NCI-H524 treated with DMSO at 0.1 percent for 48 hours (cell line): ENCODE data around the gene PSG4.
"Not testable (repeated sequence)": the region's sequence is repeated elsewhere in the genome, so short reads cannot be mapped to it uniquely, and the experiment has no call there.

Source experiments
- DNase-seq: peaks from one replicate; lab custom pipeline; 2025; lab: John Stamatoyannopoulos, UW

The PSG4 gene

GRCh38 chr19:43198686-43199419, 6.6 kb downstream of the PSG4 start:
- DNase-seq: not testable (repeated sequence)

- DNase-seq: not testable (repeated sequence)
Observed at GRCh38 chr19:43197666-43198397, 7.6 kb downstream of the PSG4 start.

DNA sequence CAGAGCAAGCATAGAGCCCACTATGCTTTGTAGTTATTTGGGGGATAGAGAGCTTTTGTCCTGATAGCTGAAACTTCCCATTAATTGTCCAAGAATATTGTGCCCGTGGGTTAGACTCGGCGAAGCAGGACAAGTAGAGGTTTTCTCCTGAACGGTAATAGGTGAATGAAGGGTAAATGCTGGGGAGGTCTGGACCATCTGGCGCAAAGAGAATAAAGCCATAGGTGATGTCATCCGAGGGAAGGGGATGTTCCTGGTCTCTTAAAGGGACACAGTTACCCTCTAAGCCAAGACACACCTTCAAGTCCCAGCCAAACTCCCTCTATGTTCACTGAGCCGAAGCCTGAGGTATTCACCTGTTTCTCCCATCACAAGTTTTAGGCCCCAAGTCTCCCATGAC, 11.0 kb downstream of the PSG4 start:
- DNase-seq: not testable (repeated sequence)

GRCh38 chr19:43192381-43193155, 12.9 kb downstream of the PSG4 start:
- not testable (repeated sequence) for DNase-seq

- not testable (repeated sequence) for DNase-seq
Observed at GRCh38 chr19:43188092-43188491, 17.3 kb downstream of the PSG4 start.

- not testable (repeated sequence) for DNase-seq
Observed at GRCh38 chr19:43186311-43186935, 19.0 kb downstream of the PSG4 start, which contains the start of gene PSG5. TSS of gene PSG5 (minus strand) at chr19:43186536. CDS start at chr19:43186405, 131 bp downstream.

DNA sequence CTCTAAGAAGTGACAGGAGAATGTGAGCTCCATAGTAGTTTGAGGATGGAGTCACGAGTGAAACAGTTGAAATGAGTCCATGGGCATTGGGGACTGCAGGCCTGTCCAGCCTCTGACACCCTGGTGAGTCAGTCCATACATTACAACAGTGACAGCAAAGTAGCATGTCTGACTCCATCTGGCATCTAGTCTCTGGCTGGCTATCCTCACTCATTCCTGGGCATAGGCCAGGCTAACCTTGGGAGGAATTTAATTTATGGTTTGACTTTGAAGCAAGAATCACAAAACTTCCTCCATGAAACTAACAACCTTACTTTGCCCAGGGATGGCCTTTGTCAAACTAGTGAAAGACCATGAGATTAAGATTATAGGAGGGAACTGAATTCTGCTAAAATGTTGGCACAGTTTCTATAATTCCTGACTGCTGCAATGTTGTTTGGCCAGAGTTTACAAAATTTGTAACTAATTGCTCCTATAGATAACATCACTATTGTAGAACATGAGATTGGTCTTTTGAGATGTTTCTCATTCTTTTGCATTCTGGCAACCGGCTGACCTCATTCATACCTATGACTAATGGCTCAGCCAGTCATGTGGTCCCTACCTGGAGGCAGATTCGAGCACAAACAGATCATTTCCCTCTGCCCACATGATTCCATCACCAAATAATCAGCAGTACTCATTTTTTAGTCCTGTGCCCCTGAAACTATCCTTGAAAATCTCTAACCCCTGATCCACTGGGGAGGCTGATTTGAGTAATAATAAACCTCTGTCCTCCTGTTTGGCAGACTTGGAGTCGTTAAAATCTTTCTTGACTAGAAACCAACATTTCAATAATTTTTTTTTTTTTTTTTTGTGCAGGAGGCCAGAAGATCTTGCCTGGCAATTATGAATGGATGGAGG, 23.3 kb downstream of the PSG4 start:
- DNase-seq: not testable (repeated sequence)

- DNase-seq: not testable (repeated sequence)
Observed at GRCh38 chr19:43179569-43180147, 25.8 kb downstream of the PSG4 start.

DNA sequence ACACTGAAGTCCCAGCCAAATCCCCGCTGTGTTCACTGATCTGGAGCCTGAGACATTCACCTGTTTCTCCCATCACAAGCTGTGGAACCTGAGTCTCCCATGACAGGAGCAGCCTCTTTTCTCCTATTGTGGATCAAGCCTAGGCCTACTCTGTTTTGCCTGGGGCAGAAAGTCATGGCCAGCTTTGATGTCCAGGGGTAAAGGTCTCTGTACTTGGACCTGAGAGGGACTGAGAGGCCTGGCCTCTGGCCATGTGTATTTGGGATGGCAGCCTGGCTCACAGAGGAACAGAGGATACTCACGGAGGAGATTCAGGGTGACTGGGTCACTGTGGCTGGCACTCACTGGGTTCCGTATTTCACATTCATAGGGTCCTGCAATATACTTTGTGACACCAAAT, 26.9 kb downstream of the PSG4 start:
- not testable (repeated sequence) for DNase-seq

- not testable (repeated sequence) for DNase-seq
Observed at GRCh38 chr19:43165906-43166305, 39.5 kb downstream of the PSG4 start.

DNA sequence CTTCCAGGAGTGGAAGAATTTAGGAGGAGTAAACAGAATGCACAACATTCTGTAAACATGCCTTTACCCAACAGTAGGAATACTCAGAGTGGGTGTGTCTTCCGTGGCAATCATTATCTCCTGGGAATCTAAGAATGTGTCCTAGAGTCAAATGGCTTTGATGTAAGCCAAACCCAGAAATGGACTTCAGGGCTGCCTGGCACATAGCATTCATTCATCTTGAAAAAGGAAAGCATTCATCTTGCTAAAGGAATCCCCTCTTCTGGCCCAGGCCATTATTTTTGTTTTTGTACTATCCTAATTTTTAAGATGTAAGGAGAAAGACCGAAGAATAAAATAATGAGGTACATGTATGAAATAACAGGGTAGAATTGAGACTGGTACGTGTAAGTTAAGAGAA, 42.3 kb downstream of the PSG4 start:
- DNase-seq: not testable (repeated sequence)

DNA sequence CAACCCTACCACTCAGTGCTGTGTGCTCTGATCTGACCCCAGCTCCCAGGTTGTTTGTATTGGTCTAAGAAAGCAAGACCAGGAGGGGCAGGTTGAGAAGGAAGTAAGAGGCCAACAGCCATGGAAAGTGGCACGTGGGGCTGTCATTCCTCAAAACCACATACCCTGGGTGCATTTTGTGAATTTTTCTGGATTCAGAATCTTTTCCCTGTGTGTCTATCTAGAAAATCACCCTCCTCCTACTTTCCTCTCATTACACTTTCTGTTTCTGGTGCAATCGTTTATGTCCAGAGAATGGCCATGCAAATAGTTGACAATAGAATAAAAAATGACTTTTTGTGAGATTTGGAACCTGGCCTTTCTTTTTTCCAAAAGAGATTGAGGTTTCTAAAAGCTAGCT, 43.2 kb downstream of the PSG4 start:
- not testable (repeated sequence) for DNase-seq

- DNase-seq: no peak
Observed at GRCh38 chr19:43152214-43152613, 53.2 kb downstream of the PSG4 start.

DNA sequence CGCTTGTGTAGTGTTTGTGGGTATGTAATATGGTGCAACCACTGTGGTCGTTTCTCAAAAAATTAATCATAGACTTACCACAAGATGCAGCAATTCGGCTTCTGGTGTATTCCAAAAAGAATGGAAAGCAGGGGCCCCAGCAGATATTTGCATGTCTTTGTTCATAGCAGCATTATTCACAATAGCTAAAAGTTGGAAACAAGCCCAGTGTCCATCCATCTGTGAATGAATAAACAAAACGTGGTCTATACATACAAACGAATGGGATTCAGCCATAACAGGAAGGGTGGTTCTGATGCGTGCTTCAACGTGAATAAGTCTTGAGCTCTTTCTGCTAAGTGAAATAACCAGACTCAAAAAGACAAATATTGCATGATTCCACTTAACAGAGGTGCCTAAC, 55.6 kb downstream of the PSG4 start:
- DNase-seq: not testable (repeated sequence)

DNA sequence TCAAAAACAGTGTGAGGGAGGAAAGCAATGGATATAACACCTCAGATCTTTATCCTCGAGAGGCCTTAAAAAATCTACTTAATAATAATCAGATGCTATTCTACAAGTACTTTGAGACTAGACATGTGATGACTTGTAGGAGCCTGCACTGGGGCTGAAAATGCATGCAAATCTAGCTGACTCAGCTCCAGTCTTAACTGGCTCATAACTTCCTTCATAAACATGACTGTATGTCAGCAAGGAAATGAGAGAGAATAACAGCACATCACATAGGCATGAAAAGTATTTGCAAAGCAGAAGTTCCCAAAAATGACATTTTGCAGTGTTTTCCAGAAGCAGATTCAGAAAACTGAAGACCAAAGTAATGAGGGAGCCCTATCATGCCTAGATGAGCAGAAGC, 57.2 kb downstream of the PSG4 start:
- no peak for DNase-seq
